WTC11 (cell line): ENCODE measurements around the gene AVPR2. TPM values are rescaled to one million over a fixed set of nuclear protein-coding genes. Genes with fewer than 3 reads are reported as not detected.

Experiments used
- ATAC-seq: fragments of 200-7000 bp; cut with Tn5 transposase; 2 replicates; pipeline ENCODE4 v1.10.0; 2021; ENCODE audit warnings: mild to moderate bottlenecking, moderate library complexity
- CTCF ChIA-PET: fragments of 300-600 bp; sonication (Branson Sonifier 250); formaldehyde crosslinking; loops from one replicate; lab custom pipeline; 2021; ENCODE audit warnings: antibody characterized with exemption; lab: Charles Lee
- POLR2A ChIA-PET: fragments of 350-600 bp; sonication (Branson Sonifier 250); formaldehyde crosslinking; loops from one replicate; lab custom pipeline; 2021; ENCODE audit warnings: antibody characterized with exemption; lab: Charles Lee
- DNase-seq: peaks from one replicate; pipeline ENCODE4 v3.0.0; 2021; ENCODE audit warnings: low spot score
- H3K27ac Mint-ChIP-seq: 2 replicates; pipeline ENCODE4 v1.8.0; 2021; ENCODE audit warnings: mixed read lengths
- H3K27me3 Mint-ChIP-seq: 2 replicates; pipeline ENCODE4 v1.8.0; 2021; ENCODE audit warnings: low read depth, mild to moderate bottlenecking, moderate library complexity, mixed read lengths
- H3K36me3 Mint-ChIP-seq: 2 replicates; pipeline ENCODE4 v1.8.0; 2021; ENCODE audit warnings: mixed read lengths
- H3K4me1 Mint-ChIP-seq: 2 replicates; pipeline ENCODE4 v1.8.0; 2022; ENCODE audit warnings: mixed read lengths
- H3K4me3 Mint-ChIP-seq: 2 replicates; pipeline ENCODE4 v1.8.0; 2021; ENCODE audit warnings: mild to moderate bottlenecking, moderate library complexity, mixed read lengths
- H3K9me3 Mint-ChIP-seq: 2 replicates; pipeline ENCODE4 v1.8.0; 2021; ENCODE audit warnings: mixed read lengths
- ARID4B ChIP-seq: sonication (generic); formaldehyde crosslinking; IDR thresholded peaks from 2 replicates; pipeline ENCODE4 v1.8.0; 2023; ENCODE audit warnings: missing genetic modification reagents, mild to moderate bottlenecking, borderline replicate concordance
- ATF1 ChIP-seq: sonication (generic); formaldehyde crosslinking; IDR thresholded peaks from 2 replicates; pipeline ENCODE4 v1.8.1; 2023; ENCODE audit warnings: mild to moderate bottlenecking, moderate library complexity, missing genetic modification reagents
- ATF3 ChIP-seq: sonication (generic); formaldehyde crosslinking; conservative IDR thresholded peaks from 2 replicates; pipeline ENCODE4 v1.8.1; 2022; ENCODE audit warnings: mild to moderate bottlenecking, missing genetic modification reagents
- CBFB ChIP-seq: sonication (generic); formaldehyde crosslinking; IDR thresholded peaks from 2 replicates; pipeline ENCODE4 v1.8.1; 2022; ENCODE audit warnings: mild to moderate bottlenecking, low read depth, missing genetic modification reagents
- CREM ChIP-seq: sonication (generic); formaldehyde crosslinking; IDR thresholded peaks from 2 replicates; pipeline ENCODE4 v1.8.1; 2022; ENCODE audit warnings: mild to moderate bottlenecking, missing genetic modification reagents, moderate library complexity
- E2F5 ChIP-seq: sonication (generic); formaldehyde crosslinking; IDR thresholded peaks from 2 replicates; pipeline ENCODE4 v1.8.1; 2022; ENCODE audit warnings: mild to moderate bottlenecking, moderate library complexity, missing genetic modification reagents
- ESRRA ChIP-seq: sonication (generic); formaldehyde crosslinking; IDR thresholded peaks from 2 replicates; pipeline ENCODE4 v1.8.1; 2022; ENCODE audit warnings: mild to moderate bottlenecking, missing genetic modification reagents, borderline replicate concordance
- FOXK1 ChIP-seq: sonication (generic); formaldehyde crosslinking; IDR thresholded peaks from 2 replicates; pipeline ENCODE4 v1.8.0; 2022; ENCODE audit warnings: mild to moderate bottlenecking, moderate library complexity, missing genetic modification reagents
- FOXP4 ChIP-seq: sonication (generic); formaldehyde crosslinking; IDR thresholded peaks from 2 replicates; pipeline ENCODE4 v1.8.0; 2022; ENCODE audit warnings: mild to moderate bottlenecking, missing genetic modification reagents
- GABPB1 ChIP-seq: sonication (generic); formaldehyde crosslinking; IDR thresholded peaks from 2 replicates; pipeline ENCODE4 v1.8.1; 2023; ENCODE audit warnings: mild to moderate bottlenecking, missing genetic modification reagents
- JUN ChIP-seq: sonication (generic); formaldehyde crosslinking; IDR thresholded peaks from 2 replicates; pipeline ENCODE4 v1.8.0; 2023; ENCODE audit warnings: mild to moderate bottlenecking, missing genetic modification reagents
- MYBL2 ChIP-seq: sonication (generic); formaldehyde crosslinking; IDR thresholded peaks from 2 replicates; pipeline ENCODE4 v1.8.1; 2023; ENCODE audit warnings: mild to moderate bottlenecking, moderate library complexity, missing genetic modification reagents
- NR2C2 ChIP-seq: sonication (generic); formaldehyde crosslinking; IDR thresholded peaks from 2 replicates; pipeline ENCODE4 v1.8.0; 2022; ENCODE audit warnings: mild to moderate bottlenecking, missing genetic modification reagents
- RORB ChIP-seq: fragments of 250-450 bp; sonication (Bioruptor Pico); IDR thresholded peaks from 2 replicates; pipeline ENCODE4 v1.9.0; 2021; ENCODE audit warnings: mild to moderate bottlenecking
- SMAD4 ChIP-seq: sonication (generic); formaldehyde crosslinking; IDR thresholded peaks from 2 replicates; pipeline ENCODE4 v1.8.0; 2022; ENCODE audit warnings: mild to moderate bottlenecking, missing genetic modification reagents
- TEAD1 ChIP-seq: sonication (generic); formaldehyde crosslinking; IDR thresholded peaks from 2 replicates; pipeline ENCODE4 v1.8.0; 2022; ENCODE audit warnings: mild to moderate bottlenecking, missing genetic modification reagents
- USF1 ChIP-seq: sonication (generic); formaldehyde crosslinking; IDR thresholded peaks from 2 replicates; pipeline ENCODE4 v1.8.0; 2022; ENCODE audit warnings: mild to moderate bottlenecking, missing genetic modification reagents
- USF2 ChIP-seq: sonication (generic); formaldehyde crosslinking; IDR thresholded peaks from 2 replicates; pipeline ENCODE4 v1.8.1; 2023; ENCODE audit warnings: mild to moderate bottlenecking, missing genetic modification reagents, moderate library complexity
- ZNF232 ChIP-seq: sonication (generic); formaldehyde crosslinking; IDR thresholded peaks from 2 replicates; pipeline ENCODE4 v1.8.0; 2022; ENCODE audit warnings: mild to moderate bottlenecking, missing genetic modification reagents
- total RNA-seq: library from RNA; stranded (reverse); gene quantifications from 3 replicates; pipeline ENCODE4 v1.2.3, GENCODE V29; 2021

Gene AVPR2
- total RNA-seq, 1 experiment from 2014 or later = 0.11 TPM

GRCh38 chrX:153871946-153872878 lies 32.3 kb upstream of the AVPR2 start (continued):
- TF ChIP-seq ESRRA (no peak), MYBL2 (no peak)
- TF ChIP-seq, all 79 proteins: peak for 0

- no peak for DNase-seq
- H3K27ac Mint-ChIP-seq = no peak overlapping the region
- TF ChIP-seq ATF1 (CRISPR knock-in tag) = no peak
- ChIA-PET POLR2A (no interaction called here), CTCF (interaction anchor here (0.9 kb wide), 1 partner anchor 11 kb away, joined by 3 read pairs; no protein-coding TSS in a partner anchor)
- H3K4me3 Mint-ChIP-seq = no peak overlapping the region
- peaks cover 24% of the 10 kb centered on the region for H3K4me1 Mint-ChIP-seq
- ATAC-seq = no peak
- H3K27me3 Mint-ChIP-seq = no peaks in the 10 kb centered on the region; the same call in 1 of the 2 replicates
- no peaks in the 10 kb centered on the region; the same call in 1 of the 2 replicates for H3K36me3 Mint-ChIP-seq
- H3K9me3 Mint-ChIP-seq = no peaks in the 10 kb centered on the region
Measured at GRCh38 chrX:153873282-153874084, 31.0 kb upstream of the AVPR2 start.

GRCh38 chrX:153874085-153874365 lies 30.4 kb upstream of the AVPR2 start:
- Mint-ChIP-seq H3K4me3 (no peak overlapping the region), H3K27me3 (no peaks in the 10 kb centered on the region; the same call in 1 of the 2 replicates), H3K9me3 (no peaks in the 10 kb centered on the region), H3K27ac (no peak overlapping the region), H3K4me1 (peaks cover 29% of the 10 kb centered on the region), H3K36me3 (no peaks in the 10 kb centered on the region)
- POLR2A ChIA-PET = no interaction called here
- ATAC-seq = no peak
- CTCF ChIA-PET = interaction anchor here (0.9 kb wide), 1 partner anchor 10 kb away, joined by 3 read pairs; no protein-coding TSS in a partner anchor
- no peak for TF ChIP-seq ATF3 (CRISPR knock-in tag)
- TF ChIP-seq GABPB1 (CRISPR knock-in tag) = no peak
- no peak for TF ChIP-seq ATF1 (CRISPR knock-in tag)
- no peak for TF ChIP-seq CBFB (CRISPR knock-in tag)
- no peak for TF ChIP-seq RORB (CRISPR knock-in tag)
- TF ChIP-seq CREM (CRISPR knock-in tag) = no peak
- TF ChIP-seq NR2C2 (CRISPR knock-in tag) = no peak
- no peak for TF ChIP-seq JUN (CRISPR knock-in tag)
- no peak for TF ChIP-seq ARID4B (CRISPR knock-in tag)
- TF ChIP-seq E2F5 (CRISPR knock-in tag) = no peak
- TF ChIP-seq TEAD1 (CRISPR knock-in tag) = no peak
- no peak for TF ChIP-seq ZNF232 (CRISPR knock-in tag)
- TF ChIP-seq FOXK1 (CRISPR knock-in tag) = no peak
- no peak for TF ChIP-seq USF1
- TF ChIP-seq FOXP4 (CRISPR knock-in tag) = no peak
- TF ChIP-seq SMAD4 (CRISPR knock-in tag) = no peak
- TF ChIP-seq USF2 (CRISPR knock-in tag) = no peak
- no peak for DNase-seq
